K562 (cell line): ENCODE data around the gene CILP. TPM values are rescaled to one million over a fixed set of nuclear protein-coding genes. Genes with fewer than 3 reads are reported as not detected.

Source experiments
- ATAC-seq: fragments of 200-7000 bp; cut with Tn5 transposase; 3 replicates; pipeline ENCODE4 v1.9.1; 2020; ENCODE audit warnings: moderate library complexity
- BruUV-seq: library from RNA; stranded (reverse); fragments of 400-500 nt; replicated peaks from 2 replicates; lab custom pipeline; 2021; lab: Mats Ljungman, UMichigan
- CTCF ChIA-PET: fragments of 300-600 bp; formaldehyde crosslinking; extraction: SDS; loops from one replicate; lab custom pipeline; 2021; ENCODE audit warnings: low intra/inter-chr PET ratio; lab: Yijun Ruan, JAX
- POLR2A ChIA-PET: fragments of 300-600, 350-650 bp; sonication (Branson Sonifier 250); formaldehyde crosslinking; extraction: SDS; loops from one replicate; lab custom pipeline; 2021; ENCODE audit warnings: antibody characterized with exemption, inconsistent platforms; lab: Yijun Ruan, JAX
- DNase-seq, 4 experiments: peaks; one replicate each; pipeline versions ENCODE4 v3.0.0 to v3.0.0-alpha.2; 2011 to 2018; ENCODE audit warnings: low spot score in 3 of 4, mixed read lengths in 3 of 4; ENCODE audit errors: extremely low read depth in 1 of 4
- FAIRE-seq: peaks from 2 replicates; lab custom pipeline; 2011; peaks lifted over from hg19 to GRCh38; lab: Jason Lieb, UNC
- H2AFZ ChIP-seq: 2 replicates; pipeline ENCODE4 v1.6.0; 2011; ENCODE audit warnings: low read depth, low read length, control low read depth, inconsistent platforms
- H3K27ac ChIP-seq: fragments of 200-600 bp; 3 replicates; pipeline ENCODE4 v1.8.0; 2011; ENCODE audit warnings: low read depth, mild to moderate bottlenecking, control low read depth, inconsistent platforms, low read length, moderate library complexity, mixed read lengths; ENCODE audit errors: extremely low read depth
- H3K27me3 ChIP-seq, 2 experiments: fragments of 300-600 bp in 1 of 2; 2 replicates in 1 of 2; 3 replicates in 1 of 2; pipeline versions ENCODE4 v1.6.0 to v1.8.0; 2011; ENCODE audit warnings: inconsistent platforms in 2 of 2, low read length in 2 of 2, mild to moderate bottlenecking in 1 of 2, mixed read lengths in 1 of 2, moderate library complexity in 1 of 2; ENCODE audit not compliant: control insufficient read depth in 2 of 2, insufficient read depth in 2 of 2
- H3K36me3 ChIP-seq: fragments of 300-600 bp; 3 replicates; pipeline ENCODE4 v1.8.0; 2011; ENCODE audit warnings: mild to moderate bottlenecking, low read length, inconsistent platforms; ENCODE audit not compliant: control insufficient read depth, insufficient read depth
- H3K4me1 ChIP-seq, 2 experiments: fragments of 200-600 bp in 1 of 2; replicated peaks in 1 of 2; 2 replicates in 1 of 2; 3 replicates in 1 of 2; pipeline versions ENCODE4 v1.5.1 to v1.8.0; 2011; ENCODE audit warnings: inconsistent platforms in 2 of 2, low read length in 2 of 2, mild to moderate bottlenecking in 1 of 2, mixed read lengths in 1 of 2, moderate library complexity in 1 of 2; ENCODE audit not compliant: control insufficient read depth in 2 of 2, insufficient read depth in 2 of 2
- H3K4me2 ChIP-seq: 2 replicates; pipeline ENCODE4 v1.6.1; 2011; ENCODE audit warnings: low read length, control low read depth, inconsistent platforms, mixed read lengths; ENCODE audit not compliant: insufficient read depth
- H3K4me3 ChIP-seq: fragments of 200-600 bp; sonication (generic), shearing (Covaris generic); 2 replicates; pipeline ENCODE4 v1.5.1; 2016; ENCODE audit warnings: control low read depth, inconsistent platforms
- H3K79me2 ChIP-seq: fragments of 200-600 bp; 3 replicates; pipeline ENCODE4 v1.8.0; 2011; ENCODE audit warnings: low read length, inconsistent platforms; ENCODE audit not compliant: control insufficient read depth, insufficient read depth
- H3K9ac ChIP-seq, 2 experiments: 2 replicates each; pipeline versions ENCODE4 v1.6.0 to v1.6.1; 2011; ENCODE audit warnings: low read depth in 2 of 2, low read length in 2 of 2, control low read depth in 1 of 2, inconsistent platforms in 1 of 2, mild to moderate bottlenecking in 1 of 2, mixed read lengths in 1 of 2; ENCODE audit not compliant: insufficient read depth in 1 of 2
- H3K9me1 ChIP-seq: one replicate; pipeline ENCODE4 v1.6.0; 2011; ENCODE audit warnings: inconsistent platforms, mild to moderate bottlenecking, low read length, moderate library complexity; ENCODE audit not compliant: control insufficient read depth, insufficient read depth
- H3K9me3 ChIP-seq: replicated peaks from 2 replicates; pipeline ENCODE4 v1.5.1; 2011; ENCODE audit warnings: low read depth, low read length, inconsistent platforms; ENCODE audit not compliant: control insufficient read depth, insufficient read depth
- H4K20me1 ChIP-seq: replicated peaks from 2 replicates; pipeline ENCODE4 v1.6.1; 2011; ENCODE audit warnings: low read length, inconsistent platforms, mixed read lengths; ENCODE audit not compliant: control insufficient read depth, insufficient read depth
- ETV5 ChIP-seq: sonication (generic); formaldehyde crosslinking; IDR thresholded peaks from 2 replicates; pipeline ENCODE4 v1.4.0; 2020; ENCODE audit warnings: low read depth, mild to moderate bottlenecking, missing genetic modification reagents
- FOXO4 ChIP-seq: fragments of 450-650 bp; formaldehyde crosslinking; IDR thresholded peaks from 2 replicates; pipeline ENCODE4 v1.4.0; 2020; ENCODE audit warnings: mild to moderate bottlenecking, moderate library complexity
- LCOR ChIP-seq: sonication (generic); formaldehyde crosslinking; IDR thresholded peaks from 2 replicates; pipeline ENCODE4 v1.8.0; 2022; ENCODE audit warnings: mild to moderate bottlenecking, missing genetic modification reagents
- MEIS2 ChIP-seq: fragments of 450-650 bp; IDR thresholded peaks from 2 replicates; pipeline ENCODE4 v1.6.1; 2014; ENCODE audit warnings: mild to moderate bottlenecking; ENCODE audit not compliant: partially characterized antibody
- NFXL1 ChIP-seq: fragments of 450-650 bp; formaldehyde crosslinking; IDR thresholded peaks from 2 replicates; pipeline ENCODE4 v1.4.0; 2021; ENCODE audit warnings: mild to moderate bottlenecking
- NFYB ChIP-seq: IDR thresholded peaks from 2 replicates; pipeline ENCODE4 v1.6.1; 2011; ENCODE audit warnings: mild to moderate bottlenecking, moderate library complexity; ENCODE audit not compliant: insufficient read length; ENCODE audit errors: extremely low read depth
- PHF21A ChIP-seq: fragments of 450-650 bp; IDR thresholded peaks from 2 replicates; pipeline ENCODE4 v1.6.1; 2017; ENCODE audit warnings: low read depth, borderline replicate concordance
- ZNF134 ChIP-seq: fragments of 250-450 bp; sonication (Bioruptor Pico); conservative IDR thresholded peaks from 2 replicates; pipeline ENCODE4 v1.4.0; 2020
- ZNF780A ChIP-seq: fragments of 250-450 bp; sonication (Bioruptor Pico); IDR thresholded peaks from 2 replicates; pipeline ENCODE4 v1.5.0; 2021; ENCODE audit warnings: mild to moderate bottlenecking
- WGBS: fragments of 100-300 bp; shearing (Covaris generic); methylation state at CpG from one replicate; pipeline ENCODE4 v1.1.6; 2016; ENCODE audit warnings: low coverage, mixed read lengths; ENCODE audit not compliant: insufficient coverage; ENCODE audit errors: missing lambda C conversion rate; 5-methylcytosine and 5-hydroxymethylcytosine counted together
- in situ Hi-C: fragments of 300-500 bp; cut with MboI; formaldehyde crosslinking; loops from 4 replicates; pipeline ENCODE4 v1.15.0; 2018; ENCODE audit warnings: inconsistent platforms, mixed read lengths
- intact Hi-C: fragments of 100-400 bp; cut with micrococcal nuclease; formaldehyde crosslinking; loops from 2 replicates; pipeline ENCODE4 v1.14.2; 2022
- polyA plus RNA-seq, 8 experiments: library from polyadenylated mRNA; depleted of rRNA in 4 of 8; stranded (reverse) in 5 of 8; unstranded in 3 of 8; fragments of >200 nt; fragmentation: Nextera tagmentation in 2 of 8; fragmentation: Illumina TruSeq in 1 of 8; extraction: Ambion mirVana in 2 of 8; extraction: Trizol in 1 of 8; gene quantifications; 2 replicates each; pipeline versions ENCODE4 v1.2.1 to v1.2.3, GENCODE V29; 2011 to 2014; ENCODE audit warnings: inconsistent platforms in 1 of 8, missing spikeins in 1 of 8
- total RNA-seq, 7 experiments: library from RNA; depleted of rRNA in 6 of 7; stranded (reverse); fragments of >200 nt in 6 of 7; fragmentation: Illumina TruSeq in 2 of 7; extraction: Trizol in 2 of 7; gene quantifications; 2 replicates each; pipeline versions ENCODE4 v1.2.1 to v1.2.3, GENCODE V29; 2011 to 2021; ENCODE audit warnings: low replicate concordance in 1 of 7
- TF ChIP-seq, protein P1 (sequence below), 3 experiments: fragments of 200-800 bp in 1 of 3; fragments of 250-450 bp in 1 of 3; fragments of 450-650 bp in 1 of 3; sonication (Bioruptor Pico) in 1 of 3; sonication (Bioruptor generic) in 1 of 3; formaldehyde crosslinking in 1 of 3; IDR thresholded peaks; 2 replicates each; pipeline versions ENCODE4 v1.6.1 to v1.8.0; 2016 to 2022; ENCODE audit warnings: mild to moderate bottlenecking in 2 of 3, missing genetic modification characterization in 2 of 3, missing compliant biosample characterization in 1 of 3, moderate library complexity in 1 of 3
- TF ChIP-seq, protein P2 (sequence below): sonication (generic); formaldehyde crosslinking; IDR thresholded peaks from 2 replicates; pipeline ENCODE4 v1.8.0; 2022; ENCODE audit warnings: mild to moderate bottlenecking, low read depth, missing genetic modification reagents
- TF ChIP-seq, protein P3 (sequence below): fragments of 450-650 bp; IDR thresholded peaks from 2 replicates; pipeline ENCODE4 v1.6.1; 2016; ENCODE audit warnings: antibody characterized with exemption
- TF ChIP-seq, protein P4 (sequence below): fragments of 450-650 bp; conservative IDR thresholded peaks from 2 replicates; pipeline ENCODE4 v1.6.1; 2016; ENCODE audit warnings: missing genetic modification characterization, low read depth, mild to moderate bottlenecking, missing compliant biosample characterization, moderate library complexity

CILP gene
- total and polyA plus RNA-seq, 9 of the 15 experiments (the other 6 are each of a cell fraction or from before 2014, with no cell fraction given), result 0.03 TPM; not detected in 8

DNA sequence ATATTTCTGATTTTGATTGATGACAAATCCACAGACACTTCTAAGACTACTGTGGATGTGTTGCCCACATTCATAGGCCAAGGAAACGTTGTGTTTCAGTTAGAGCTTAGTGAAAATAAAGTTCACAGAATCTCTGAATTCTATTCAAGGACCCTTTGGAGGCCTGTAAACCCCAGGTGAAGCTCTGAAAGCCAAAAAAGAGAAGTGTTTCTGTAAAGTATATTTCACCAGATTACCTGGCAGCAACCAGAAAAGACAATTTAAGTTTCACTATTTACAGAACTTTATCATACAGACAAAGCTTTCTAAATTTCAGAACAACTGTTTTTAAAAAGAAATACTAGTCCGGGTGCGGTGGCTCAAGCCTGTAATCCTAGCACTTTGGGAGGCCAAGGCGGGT is 28.7 kb downstream of the CILP start:
- Histone ChIP-seq H3K4me3 (no peak overlapping the region), H3K9me3 (no peaks in the 10 kb centered on the region), H4K20me1 (no peaks in the 10 kb centered on the region), H3K4me2 (no peak overlapping the region), H2AFZ (no peak overlapping the region), H3K36me3 (peaks cover 45% of the 10 kb centered on the region; the same call in 2 of the 3 replicates), H3K27ac (no peak overlapping the region), H3K4me1 (peaks cover 8 to 12% of the 10 kb centered on the region in 2 experiments; a peak in 4 of 5 replicates), H3K9ac (no peak overlapping the region), H3K9me1 (no peaks in the 10 kb centered on the region), H3K27me3 (no peaks in the 10 kb centered on the region), H3K79me2 (peaks cover 58% of the 10 kb centered on the region)
- DNase-seq (no peak), FAIRE-seq (no peak), ATAC-seq (no peak)
- WGBS, result 78% methylated on average over 4 of the region's 4 CpGs
- BruUV-seq, result TSS peak; percentile 2
- intact Hi-C loops, result loop anchor here (5.0 kb wide), 1 partner anchor 150 kb away; no protein-coding TSS in a partner anchor
- ChIA-PET POLR2A (interaction anchor here (0.7 to 1.7 kb wide), 4 partner anchors 13 to 122 kb away, joined by 3 to 7 read pairs (median 5); partner anchors contain the start of genes PARP16 and RNU5B-1), CTCF (interaction anchor here (0.6 kb wide), 1 partner anchor 1221 kb away, joined by 3 read pairs; no protein-coding TSS in a partner anchor)
- in situ Hi-C loops, result no loop called here
- TF ChIP-seq, protein P1, sequence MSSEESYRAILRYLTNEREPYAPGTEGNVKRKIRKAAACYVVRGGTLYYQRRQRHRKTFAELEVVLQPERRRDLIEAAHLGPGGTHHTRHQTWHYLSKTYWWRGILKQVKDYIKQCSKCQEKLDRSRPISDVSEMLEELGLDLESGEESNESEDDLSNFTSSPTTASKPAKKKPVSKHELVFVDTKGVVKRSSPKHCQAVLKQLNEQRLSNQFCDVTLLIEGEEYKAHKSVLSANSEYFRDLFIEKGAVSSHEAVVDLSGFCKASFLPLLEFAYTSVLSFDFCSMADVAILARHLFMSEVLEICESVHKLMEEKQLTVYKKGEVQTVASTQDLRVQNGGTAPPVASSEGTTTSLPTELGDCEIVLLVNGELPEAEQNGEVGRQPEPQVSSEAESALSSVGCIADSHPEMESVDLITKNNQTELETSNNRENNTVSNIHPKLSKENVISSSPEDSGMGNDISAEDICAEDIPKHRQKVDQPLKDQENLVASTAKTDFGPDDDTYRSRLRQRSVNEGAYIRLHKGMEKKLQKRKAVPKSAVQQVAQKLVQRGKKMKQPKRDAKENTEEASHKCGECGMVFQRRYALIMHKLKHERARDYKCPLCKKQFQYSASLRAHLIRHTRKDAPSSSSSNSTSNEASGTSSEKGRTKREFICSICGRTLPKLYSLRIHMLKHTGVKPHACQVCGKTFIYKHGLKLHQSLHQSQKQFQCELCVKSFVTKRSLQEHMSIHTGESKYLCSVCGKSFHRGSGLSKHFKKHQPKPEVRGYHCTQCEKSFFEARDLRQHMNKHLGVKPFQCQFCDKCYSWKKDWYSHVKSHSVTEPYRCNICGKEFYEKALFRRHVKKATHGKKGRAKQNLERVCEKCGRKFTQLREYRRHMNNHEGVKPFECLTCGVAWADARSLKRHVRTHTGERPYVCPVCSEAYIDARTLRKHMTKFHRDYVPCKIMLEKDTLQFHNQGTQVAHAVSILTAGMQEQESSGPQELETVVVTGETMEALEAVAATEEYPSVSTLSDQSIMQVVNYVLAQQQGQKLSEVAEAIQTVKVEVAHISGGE (CRISPR knock-in tag; IDR thresholded peaks at IDR 0.05), result no peak
- TF ChIP-seq ETV5 (no peak), ZNF134 (CRISPR knock-in tag) (no peak), ZNF780A (CRISPR knock-in tag) (no peak), LCOR (CRISPR knock-in tag) (no peak), FOXO4 (no peak), NFYB (no peak), MEIS2 (no peak), NFXL1 (CRISPR knock-in tag) (no peak), PHF21A (no peak)
- TF ChIP-seq, protein P2, sequence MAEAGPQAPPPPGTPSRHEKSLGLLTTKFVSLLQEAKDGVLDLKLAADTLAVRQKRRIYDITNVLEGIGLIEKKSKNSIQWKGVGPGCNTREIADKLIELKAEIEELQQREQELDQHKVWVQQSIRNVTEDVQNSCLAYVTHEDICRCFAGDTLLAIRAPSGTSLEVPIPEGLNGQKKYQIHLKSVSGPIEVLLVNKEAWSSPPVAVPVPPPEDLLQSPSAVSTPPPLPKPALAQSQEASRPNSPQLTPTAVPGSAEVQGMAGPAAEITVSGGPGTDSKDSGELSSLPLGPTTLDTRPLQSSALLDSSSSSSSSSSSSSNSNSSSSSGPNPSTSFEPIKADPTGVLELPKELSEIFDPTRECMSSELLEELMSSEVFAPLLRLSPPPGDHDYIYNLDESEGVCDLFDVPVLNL, result no peak
- TF ChIP-seq, protein P3, sequence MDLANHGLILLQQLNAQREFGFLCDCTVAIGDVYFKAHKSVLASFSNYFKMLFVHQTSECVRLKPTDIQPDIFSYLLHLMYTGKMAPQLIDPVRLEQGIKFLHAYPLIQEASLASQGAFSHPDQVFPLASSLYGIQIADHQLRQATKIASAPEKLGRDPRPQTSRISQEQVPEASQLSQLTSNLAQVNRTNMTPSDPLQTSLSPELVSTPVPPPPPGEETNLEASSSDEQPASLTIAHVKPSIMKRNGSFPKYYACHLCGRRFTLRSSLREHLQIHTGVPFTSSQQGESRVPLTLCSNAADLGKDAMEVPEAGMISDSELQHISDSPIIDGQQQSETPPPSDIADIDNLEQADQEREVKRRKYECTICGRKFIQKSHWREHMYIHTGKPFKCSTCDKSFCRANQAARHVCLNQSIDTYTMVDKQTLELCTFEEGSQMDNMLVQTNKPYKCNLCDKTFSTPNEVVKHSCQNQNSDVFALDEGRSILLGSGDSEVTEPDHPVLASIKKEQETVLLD, result no peak
- TF ChIP-seq, protein P4, sequence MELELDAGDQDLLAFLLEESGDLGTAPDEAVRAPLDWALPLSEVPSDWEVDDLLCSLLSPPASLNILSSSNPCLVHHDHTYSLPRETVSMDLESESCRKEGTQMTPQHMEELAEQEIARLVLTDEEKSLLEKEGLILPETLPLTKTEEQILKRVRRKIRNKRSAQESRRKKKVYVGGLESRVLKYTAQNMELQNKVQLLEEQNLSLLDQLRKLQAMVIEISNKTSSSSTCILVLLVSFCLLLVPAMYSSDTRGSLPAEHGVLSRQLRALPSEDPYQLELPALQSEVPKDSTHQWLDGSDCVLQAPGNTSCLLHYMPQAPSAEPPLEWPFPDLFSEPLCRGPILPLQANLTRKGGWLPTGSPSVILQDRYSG (tag), result no peak
